Ovary (tissue), 9 donors: ENCODE results near the gene MAMLD1. TPM values are rescaled to one million over a fixed set of nuclear protein-coding genes. Genes with fewer than 3 reads are reported as not detected.
A peak's percentile ranks its signal among the peaks of the same experiment; 100 is the strongest.

Experiments used
- DNase-seq, 5 donors: peaks; one replicate each; pipeline ENCODE4 v3.0.0-alpha.2; 2019 to 2020
- H3K27ac ChIP-seq, 2 donors: fragments of 200-600 bp; one replicate each; pipeline versions ENCODE4 v1.5.1 to v1.8.0; 2019 to 2022
- H3K27me3 ChIP-seq: fragments of 200-600 bp; one replicate; pipeline ENCODE4 v1.8.0; 2022
- H3K36me3 ChIP-seq: fragments of 200-600 bp; sonication (generic); one replicate; pipeline ENCODE4 v1.5.1; 2019
- H3K4me1 ChIP-seq: one replicate; pipeline ENCODE4 v1.8.1; 2013; ENCODE audit warnings: mild to moderate bottlenecking, moderate library complexity; ENCODE audit not compliant: insufficient read depth
- H3K4me3 ChIP-seq: fragments of 200-600 bp; sonication (generic); one replicate; pipeline ENCODE4 v1.5.1; 2017
- H3K9me3 ChIP-seq, 2 donors: fragments of 200-600 bp in 1 of 2; sonication (generic) in 1 of 2; one replicate each; pipeline versions ENCODE4 v1.5.1 to v1.8.1; 2013 to 2019; ENCODE audit warnings: mild to moderate bottlenecking in 1 of 2, moderate library complexity in 1 of 2
- EP300 ChIP-seq: sonication (generic); formaldehyde crosslinking; IDR thresholded peaks from one replicate; pipeline ENCODE4 v1.6.1; 2017; ENCODE audit warnings: antibody characterized with exemption
- POLR2A ChIP-seq: fragments of 450-650 bp; IDR thresholded peaks from one replicate; pipeline ENCODE4 v1.6.1; 2017; ENCODE audit warnings: antibody characterized with exemption, mild to moderate bottlenecking, moderate library complexity
- WGBS, 3 donors: extraction: QIAGEN DNeasy Blood & Tissue Kit in 1 of 3; methylation state at CpG; one replicate each; pipeline versions ENCODE4 v1.1.5 to v1.1.7; 2013 to 2017; 5-methylcytosine and 5-hydroxymethylcytosine counted together
- intact Hi-C, 4 donors: fragments of 100-400 bp; cut with DNase I; formaldehyde crosslinking; loops; one replicate each; pipeline versions ENCODE4 v1.11.0 to v1.15.1; 2022 to 2023
- polyA plus RNA-seq, 2 donors: library from polyadenylated mRNA; stranded (reverse); fragments of 200-250 nt in 1 of 2; fragments of 350-450 nt in 1 of 2; fragmentation: Illumina TruSeq in 1 of 2; extraction: RNeasy Lipid Tissue Mini Kit (QIAGEN cat#74804) in 1 of 2; gene quantifications; one replicate each; pipeline ENCODE4 v1.2.3, GENCODE V29; 2013 to 2014
- total RNA-seq, 7 donors: library from RNA; depleted of rRNA in 2 of 7; stranded (reverse); fragments of >200 nt in 2 of 7; fragmentation: NEBNext Ultra II Directional in 3 of 7; extraction: Animal tissue kit (Norgen Biotek cat#: 25700) in 3 of 7; gene quantifications; one replicate each; pipeline versions ENCODE4 v1.1.0 to v1.2.4, GENCODE V29; 2016 to 2023
- TF ChIP-seq, protein P1 (sequence below), 3 donors: fragments of 450-650 bp in 2 of 3; fragments of 200-600 bp in 1 of 3; IDR thresholded peaks; one replicate each; pipeline versions ENCODE4 v1.5.1 to v1.8.0; 2016 to 2022; ENCODE audit warnings: antibody characterized with exemption in 3 of 3, mild to moderate bottlenecking in 1 of 3
- donor health status: DM: no; HTN: no; CAD: no; lungs with moderate emphysema.
- donor health status: DM: no; HTN: no; CAD: no.
- donor health status: Bipolar disorder and iron deficiency.
- donor health status: DM: yes; HTN: yes; CAD: no.
- donor health status: DM: no; HTN: no; CAD: no.
- donor health status: DM: yes; HTN: yes; CAD: no.

The MAMLD1 gene
- total and polyA plus RNA-seq, 9 donors: 7.1 to 37.9 (median 20.7) TPM

DNA sequence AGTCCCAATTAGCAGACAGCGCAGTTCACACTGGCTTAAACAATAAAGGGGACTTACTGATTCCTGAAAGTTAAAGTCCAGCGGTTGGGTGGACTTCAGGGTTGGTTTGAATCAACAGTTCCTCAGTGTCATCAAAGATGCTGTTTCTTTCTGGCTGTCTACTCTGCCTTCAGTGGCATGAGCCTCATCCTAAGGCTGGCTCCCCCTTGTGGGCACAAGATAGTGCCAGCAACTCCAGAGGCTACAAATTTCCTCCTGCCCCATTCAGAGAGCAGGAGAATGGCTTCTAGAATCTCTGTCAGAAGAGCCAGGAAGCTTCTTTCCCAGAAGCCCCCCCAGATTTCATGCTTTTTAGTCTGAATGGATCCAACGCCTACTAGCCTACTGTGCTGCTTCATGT is 122.9 kb downstream of the MAMLD1 start:
- TF ChIP-seq POLR2A: no peak
- intact Hi-C loops: no loop called here
- Histone ChIP-seq H3K9me3 (no peaks in the 10 kb centered on the region), H3K36me3 (no peaks in the 10 kb centered on the region), H3K27me3 (no peaks in the 10 kb centered on the region), H3K4me3 (no peak overlapping the region), H3K27ac (no peak overlapping the region), H3K4me1 (peaks cover 1% of the 10 kb centered on the region)
- peak in 2 of 5 donors; percentile 55 to 58 for DNase-seq
- WGBS, 3 donors: 56 to 79% (median 68%) methylated on average over 3 of the region's 3 CpGs

DNA sequence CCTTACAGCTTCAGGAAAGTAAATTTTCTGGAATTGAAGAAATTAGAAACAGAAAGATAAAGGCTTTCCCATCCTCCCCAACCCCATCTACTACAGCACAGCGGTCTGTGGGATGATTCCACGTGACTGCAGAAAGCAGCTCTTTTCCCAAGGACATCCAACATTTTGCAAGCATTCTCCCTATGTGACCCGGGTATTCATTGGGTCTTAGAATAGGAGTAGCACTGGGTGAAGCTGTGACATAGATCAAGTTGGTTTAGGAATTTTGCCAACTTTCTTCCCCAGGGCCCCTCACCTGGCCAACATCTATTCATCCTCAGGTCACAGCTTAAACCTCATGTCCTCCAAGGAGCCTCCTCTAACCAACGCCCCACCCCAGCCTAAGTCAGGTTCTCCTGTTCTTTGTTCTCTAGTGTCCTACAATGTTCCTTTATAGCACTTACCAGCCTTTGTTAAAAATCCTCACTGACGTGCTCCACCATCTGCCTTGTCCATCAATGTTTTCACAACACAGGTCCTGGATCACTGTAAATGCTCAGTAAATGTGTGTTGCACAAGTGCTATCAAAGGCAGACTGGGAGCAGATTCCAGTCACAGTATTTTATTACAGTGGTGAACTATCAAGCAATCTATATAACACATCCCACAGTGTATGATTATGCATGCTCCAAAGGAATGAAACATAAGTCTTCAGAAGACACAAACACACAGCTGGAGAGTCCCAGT is 124.4 kb downstream of the MAMLD1 start:
- no peaks in the 10 kb centered on the region for H3K36me3 ChIP-seq
- H3K27ac ChIP-seq: no peak overlapping the region
- WGBS, 3 donors: 38 to 62% (median 43%) methylated on average over 5 of the region's 5 CpGs
- TF ChIP-seq EP300: no peak
- peaks cover 1% of the 10 kb centered on the region for H3K4me1 ChIP-seq
- no peaks in the 10 kb centered on the region for H3K27me3 ChIP-seq
- no peak overlapping the region for H3K4me3 ChIP-seq
- intact Hi-C loops: no loop called here
- DNase-seq: no peak
- no peaks in the 10 kb centered on the region for H3K9me3 ChIP-seq

DNA sequence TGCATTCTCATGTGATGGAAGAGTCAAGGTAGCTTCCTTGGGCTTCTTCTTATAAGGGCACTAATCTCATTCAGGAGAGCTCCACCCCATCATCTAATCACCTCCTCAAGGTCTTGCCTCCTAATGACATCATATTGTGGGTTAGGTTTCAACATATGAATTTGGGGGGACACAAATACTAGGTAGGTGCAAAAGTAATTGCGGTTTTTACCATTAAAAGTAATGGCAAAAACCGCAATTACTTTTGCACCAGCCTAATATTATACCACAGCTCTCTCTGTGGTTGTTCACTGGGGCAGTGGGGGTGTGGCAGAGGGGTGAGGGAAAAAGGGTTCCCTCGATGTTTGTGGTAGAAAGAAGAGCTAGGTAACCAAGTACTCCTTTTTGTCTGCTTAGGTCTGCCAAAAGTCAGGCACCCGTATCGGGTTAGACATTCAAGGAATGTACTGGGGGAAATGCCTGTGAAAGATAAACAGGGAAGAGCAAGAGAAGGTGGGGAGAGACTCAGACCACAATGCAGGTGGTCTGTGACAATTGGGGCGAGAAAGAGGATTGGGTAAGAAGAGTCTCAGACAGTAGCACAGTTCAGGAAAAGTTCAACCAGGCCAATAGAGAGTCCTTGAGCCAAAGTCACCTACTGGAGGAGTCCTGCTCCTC is 126.4 kb downstream of the MAMLD1 start:
- intact Hi-C loops: no loop called here

DNA sequence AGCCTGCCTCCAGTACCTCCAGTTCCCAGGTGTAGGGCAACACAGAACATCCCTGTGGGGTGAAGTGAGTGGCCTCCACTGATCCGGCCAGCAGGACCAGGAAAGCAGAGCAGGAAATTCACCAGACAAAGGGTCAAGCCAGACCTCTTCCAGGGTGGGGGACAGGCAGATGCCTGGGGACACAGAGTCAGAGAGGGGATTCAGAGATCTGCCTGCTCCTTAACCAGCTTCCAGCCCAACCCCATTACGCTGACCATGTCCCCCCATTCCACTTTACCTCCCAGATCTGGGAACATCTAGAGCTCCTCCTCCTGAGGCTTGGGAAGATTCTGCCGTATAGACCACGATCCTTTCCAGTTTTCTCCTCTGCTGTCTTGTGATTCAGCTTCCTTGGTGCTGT is 132.4 kb downstream of the MAMLD1 start:
- intact Hi-C loops: no loop called here
- no peak overlapping the region for H3K4me3 ChIP-seq
- WGBS, 3 donors: 49 to 71% (median 57%) methylated on average over 4 of the region's 4 CpGs
- H3K9me3 ChIP-seq: no peaks in the 10 kb centered on the region
- no peak for DNase-seq
- no peak overlapping the region for H3K27ac ChIP-seq
- no peaks in the 10 kb centered on the region for H3K27me3 ChIP-seq
- no peaks in the 10 kb centered on the region for H3K36me3 ChIP-seq
- H3K4me1 ChIP-seq: no peaks in the 10 kb centered on the region
- TF ChIP-seq POLR2A (no peak), EP300 (no peak)
- TF ChIP-seq, protein P1, sequence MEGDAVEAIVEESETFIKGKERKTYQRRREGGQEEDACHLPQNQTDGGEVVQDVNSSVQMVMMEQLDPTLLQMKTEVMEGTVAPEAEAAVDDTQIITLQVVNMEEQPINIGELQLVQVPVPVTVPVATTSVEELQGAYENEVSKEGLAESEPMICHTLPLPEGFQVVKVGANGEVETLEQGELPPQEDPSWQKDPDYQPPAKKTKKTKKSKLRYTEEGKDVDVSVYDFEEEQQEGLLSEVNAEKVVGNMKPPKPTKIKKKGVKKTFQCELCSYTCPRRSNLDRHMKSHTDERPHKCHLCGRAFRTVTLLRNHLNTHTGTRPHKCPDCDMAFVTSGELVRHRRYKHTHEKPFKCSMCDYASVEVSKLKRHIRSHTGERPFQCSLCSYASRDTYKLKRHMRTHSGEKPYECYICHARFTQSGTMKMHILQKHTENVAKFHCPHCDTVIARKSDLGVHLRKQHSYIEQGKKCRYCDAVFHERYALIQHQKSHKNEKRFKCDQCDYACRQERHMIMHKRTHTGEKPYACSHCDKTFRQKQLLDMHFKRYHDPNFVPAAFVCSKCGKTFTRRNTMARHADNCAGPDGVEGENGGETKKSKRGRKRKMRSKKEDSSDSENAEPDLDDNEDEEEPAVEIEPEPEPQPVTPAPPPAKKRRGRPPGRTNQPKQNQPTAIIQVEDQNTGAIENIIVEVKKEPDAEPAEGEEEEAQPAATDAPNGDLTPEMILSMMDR (IDR thresholded peaks at IDR 0.05): no peak

More for the DNA sequence above, 126.4 kb downstream of the MAMLD1 start:
- WGBS, 3 donors: 55 to 60% (median 55%) methylated on average over 6 of the region's 6 CpGs
- H3K9me3 ChIP-seq: no peaks in the 10 kb centered on the region
- no peak overlapping the region for H3K4me3 ChIP-seq
- peaks cover 1% of the 10 kb centered on the region for H3K4me1 ChIP-seq
- no peaks in the 10 kb centered on the region for H3K27me3 ChIP-seq
- TF ChIP-seq EP300 (no peak), POLR2A (no peak)
- TF ChIP-seq, protein P1 (IDR thresholded peaks at IDR 0.05): no peak
- H3K36me3 ChIP-seq: no peaks in the 10 kb centered on the region
- no peak for DNase-seq
- no peak overlapping the region for H3K27ac ChIP-seq

DNA sequence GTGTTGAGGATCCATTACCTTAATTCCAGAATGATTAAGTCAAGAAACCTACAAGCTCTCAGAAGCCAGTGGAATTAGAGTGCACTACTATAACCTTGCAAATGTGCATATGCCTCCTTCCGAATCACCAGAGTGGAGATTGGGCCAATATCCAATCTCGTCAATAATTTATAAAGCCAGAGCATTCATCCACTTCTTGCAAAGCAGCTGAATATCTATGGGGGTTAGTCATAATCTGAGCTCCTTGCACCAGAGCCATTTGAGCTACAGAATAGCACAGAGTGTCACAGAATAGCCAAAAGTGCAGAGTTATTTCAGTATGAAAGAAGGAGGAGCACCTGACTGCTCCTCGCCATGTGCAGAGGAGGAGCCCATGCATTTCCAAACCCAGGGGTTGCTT is 136.1 kb downstream of the MAMLD1 start:
- no peaks in the 10 kb centered on the region for H3K9me3 ChIP-seq
- no peaks in the 10 kb centered on the region for H3K27me3 ChIP-seq
- TF ChIP-seq POLR2A: no peak
- TF ChIP-seq EP300: no peak
- TF ChIP-seq, protein P1 (IDR thresholded peaks at IDR 0.05): no peak
- no peak for DNase-seq
- intact Hi-C loops: no loop called here
- H3K27ac ChIP-seq: no peak overlapping the region
- WGBS, 3 donors: 52 to 80% (median 53%) methylated on average over 3 of the region's 3 CpGs
- H3K4me1 ChIP-seq: peaks cover 2% of the 10 kb centered on the region
- H3K36me3 ChIP-seq: no peaks in the 10 kb centered on the region
- no peak overlapping the region for H3K4me3 ChIP-seq
